B cell (primary cell): ENCODE measurements around the gene ERBB4.

Experiments
- EZH2 ChIP-seq: IDR thresholded peaks from 2 replicates; pipeline ENCODE4 v1.6.1; 2012; ENCODE audit warnings: borderline replicate concordance, low read depth, mild to moderate bottlenecking, moderate library complexity, low read length; ENCODE audit not compliant: insufficient read depth, poor library complexity, severe bottlenecking
- TF ChIP-seq, protein P1 (sequence below): fragments of 200-600 bp; IDR thresholded peaks from one replicate; pipeline ENCODE4 v1.8.0; 2022; ENCODE audit warnings: antibody characterized with exemption, mild to moderate bottlenecking

- TF ChIP-seq, protein P1, sequence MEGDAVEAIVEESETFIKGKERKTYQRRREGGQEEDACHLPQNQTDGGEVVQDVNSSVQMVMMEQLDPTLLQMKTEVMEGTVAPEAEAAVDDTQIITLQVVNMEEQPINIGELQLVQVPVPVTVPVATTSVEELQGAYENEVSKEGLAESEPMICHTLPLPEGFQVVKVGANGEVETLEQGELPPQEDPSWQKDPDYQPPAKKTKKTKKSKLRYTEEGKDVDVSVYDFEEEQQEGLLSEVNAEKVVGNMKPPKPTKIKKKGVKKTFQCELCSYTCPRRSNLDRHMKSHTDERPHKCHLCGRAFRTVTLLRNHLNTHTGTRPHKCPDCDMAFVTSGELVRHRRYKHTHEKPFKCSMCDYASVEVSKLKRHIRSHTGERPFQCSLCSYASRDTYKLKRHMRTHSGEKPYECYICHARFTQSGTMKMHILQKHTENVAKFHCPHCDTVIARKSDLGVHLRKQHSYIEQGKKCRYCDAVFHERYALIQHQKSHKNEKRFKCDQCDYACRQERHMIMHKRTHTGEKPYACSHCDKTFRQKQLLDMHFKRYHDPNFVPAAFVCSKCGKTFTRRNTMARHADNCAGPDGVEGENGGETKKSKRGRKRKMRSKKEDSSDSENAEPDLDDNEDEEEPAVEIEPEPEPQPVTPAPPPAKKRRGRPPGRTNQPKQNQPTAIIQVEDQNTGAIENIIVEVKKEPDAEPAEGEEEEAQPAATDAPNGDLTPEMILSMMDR: no peak
- no peak for TF ChIP-seq EZH2
These were observed 1133.6 kb downstream of the ERBB4 start for GRCh38 chr2:211405036-211405435.
